22Rv1 (cell line): ENCODE measurements around the gene ZNF567.

ENCODE experiments used
- CTCF ChIP-seq: fragments of 450-650 bp; IDR thresholded peaks from 2 replicates; pipeline ENCODE4 v1.5.1; 2017; ENCODE audit warnings: mild to moderate bottlenecking
- ZFX ChIP-seq: fragments of 450-650 bp; IDR thresholded peaks from 2 replicates; pipeline ENCODE4 v1.6.1; 2017; ENCODE audit warnings: antibody characterized with exemption, borderline replicate concordance

GRCh38 chr19:36685835-36686234 lies 1.6 kb upstream of the ZNF567 start:
- TF ChIP-seq CTCF (no peak), ZFX (no peak)
